Neural progenitor cell (in vitro differentiated cells): ENCODE measurements around the gene SLBP. TPM values are rescaled to one million over a fixed set of nuclear protein-coding genes. Genes with fewer than 3 reads are reported as not detected.

Source experiments
- DNase-seq: peaks from one replicate; pipeline ENCODE4 v3.0.0-alpha.2; 2016; ENCODE audit warnings: low spot score
- H2AFZ ChIP-seq: fragments of 200-600 bp; sonication (generic); replicated peaks from 2 replicates; pipeline ENCODE4 v1.6.1; 2016; ENCODE audit warnings: antibody characterized with exemption
- H3F3A ChIP-seq: fragments of 200-600 bp; sonication (generic); 2 replicates; pipeline ENCODE4 v1.6.1; 2016; ENCODE audit warnings: antibody characterized with exemption, low read depth
- H3K27ac ChIP-seq: fragments of 200-600 bp; sonication (generic); 2 replicates; pipeline ENCODE4 v1.5.1; 2016; ENCODE audit warnings: mild to moderate bottlenecking
- H3K27me3 ChIP-seq: fragments of 200-600 bp; sonication (generic); 2 replicates; pipeline ENCODE4 v1.6.1; 2016; ENCODE audit warnings: mild to moderate bottlenecking, moderate library complexity
- H3K36me3 ChIP-seq: fragments of 200-600 bp; sonication (generic); 2 replicates; pipeline ENCODE4 v1.5.1; 2016
- H3K4me1 ChIP-seq: fragments of 200-600 bp; sonication (generic); 2 replicates; pipeline ENCODE4 v1.6.1; 2016; ENCODE audit warnings: mixed run types
- H3K4me2 ChIP-seq: fragments of 200-600 bp; sonication (generic); 2 replicates; pipeline ENCODE4 v1.6.1; 2016
- H3K4me3 ChIP-seq: fragments of 200-600 bp; sonication (generic); 2 replicates; pipeline ENCODE4 v1.5.1; 2016
- H3K79me2 ChIP-seq: fragments of 200-600 bp; sonication (generic); 2 replicates; pipeline ENCODE4 v1.6.1; 2016; ENCODE audit warnings: low read depth
- H3K9ac ChIP-seq: fragments of 200-600 bp; sonication (generic); 2 replicates; pipeline ENCODE4 v1.6.1; 2016
- H3K9me3 ChIP-seq: fragments of 200-600 bp; sonication (generic); 2 replicates; pipeline ENCODE4 v1.5.1; 2016; ENCODE audit warnings: low read depth
- H4K20me1 ChIP-seq: fragments of 200-600 bp; sonication (generic); 2 replicates; pipeline ENCODE4 v1.6.1; 2016; ENCODE audit warnings: low read depth
- H3K27ac Mint-ChIP-seq: 3 replicates; pipeline ENCODE4 v1.8.0; 2021; ENCODE audit warnings: mixed read lengths
- H3K27me3 Mint-ChIP-seq: 2 replicates; pipeline ENCODE4 v1.8.0; 2022; ENCODE audit warnings: low read depth, mild to moderate bottlenecking, inconsistent platforms, moderate library complexity, mixed read lengths; ENCODE audit not compliant: insufficient read depth
- H3K36me3 Mint-ChIP-seq: 3 replicates; pipeline ENCODE4 v1.8.0; 2021; ENCODE audit warnings: mixed read lengths
- H3K4me1 Mint-ChIP-seq: 3 replicates; pipeline ENCODE4 v1.8.0; 2021; ENCODE audit warnings: mixed read lengths
- H3K4me3 Mint-ChIP-seq: 3 replicates; pipeline ENCODE4 v1.8.0; 2021; ENCODE audit warnings: mild to moderate bottlenecking, moderate library complexity, mixed read lengths
- H3K9me3 Mint-ChIP-seq: 3 replicates; pipeline ENCODE4 v1.8.0; 2020; ENCODE audit warnings: mixed read lengths
- CTCF ChIP-seq: fragments of 200-600 bp; sonication (generic); IDR thresholded peaks from 2 replicates; pipeline ENCODE4 v1.5.1; 2017; ENCODE audit warnings: antibody characterized with exemption, mild to moderate bottlenecking
- EZH2 ChIP-seq: fragments of 200-600 bp; sonication (generic); IDR thresholded peaks from 2 replicates; pipeline ENCODE4 v1.6.1; 2017; ENCODE audit warnings: antibody characterized with exemption, mild to moderate bottlenecking, moderate library complexity
- EZH2phosphoT487 ChIP-seq: fragments of 200-600 bp; sonication (generic); IDR thresholded peaks from 2 replicates; pipeline ENCODE4 v1.6.1; 2017; ENCODE audit warnings: antibody characterized with exemption
- total RNA-seq: library from RNA; depleted of rRNA; stranded (reverse); fragments of >200 nt; gene quantifications from 2 replicates; pipeline ENCODE4 v1.2.3, GENCODE V29; 2015; ENCODE audit warnings: low replicate concordance

Gene SLBP
- total RNA-seq, 1 donor from 2014 or later, result 119 TPM

- Histone ChIP-seq H3F3A (no peaks in the 10 kb centered on the region), H3K9ac (no peak overlapping the region), H3K9me3 (no peaks in the 10 kb centered on the region), H2AFZ (no peak overlapping the region), H3K4me1 (peaks cover 10% of the 10 kb centered on the region), H3K27me3 (no peaks in the 10 kb centered on the region), H3K36me3 (no peaks in the 10 kb centered on the region), H4K20me1 (no peaks in the 10 kb centered on the region), H3K79me2 (no peaks in the 10 kb centered on the region), H3K4me2 (no peak overlapping the region), H3K27ac (no peak overlapping the region), H3K4me3 (no peak overlapping the region)
- Mint-ChIP-seq H3K4me3 (no peak overlapping the region), H3K27me3 (peaks cover 5% of the 10 kb centered on the region), H3K4me1 (peaks cover 7% of the 10 kb centered on the region), H3K27ac (no peak overlapping the region), H3K9me3 (no peaks in the 10 kb centered on the region), H3K36me3 (no peaks in the 10 kb centered on the region)
- no peak for DNase-seq
- TF ChIP-seq CTCF (no peak), EZH2 (no peak), EZH2phosphoT487 (no peak)
These were observed 44.8 kb downstream of the SLBP start for GRCh38 chr4:1667273-1667672.

GRCh38 chr4:1666391-1666790 lies 45.7 kb downstream of the SLBP start:
- H3K9me3 ChIP-seq, result no peaks in the 10 kb centered on the region
- no peaks in the 10 kb centered on the region for H4K20me1 ChIP-seq
- TF ChIP-seq CTCF (no peak), EZH2phosphoT487 (no peak), EZH2 (no peak)
- H3K36me3 ChIP-seq, result no peaks in the 10 kb centered on the region
- H3K4me3 Mint-ChIP-seq, result no peak overlapping the region
- H3K79me2 ChIP-seq, result no peaks in the 10 kb centered on the region
- H3K9ac ChIP-seq, result no peak overlapping the region
- no peaks in the 10 kb centered on the region for H3K9me3 Mint-ChIP-seq
- no peaks in the 10 kb centered on the region for H3F3A ChIP-seq
- H3K27ac ChIP-seq, result no peak overlapping the region
- H3K36me3 Mint-ChIP-seq, result no peaks in the 10 kb centered on the region
- H3K4me2 ChIP-seq, result no peak overlapping the region
- no peak overlapping the region for H2AFZ ChIP-seq
- H3K27ac Mint-ChIP-seq, result no peak overlapping the region
- peaks cover 7% of the 10 kb centered on the region for H3K4me1 Mint-ChIP-seq
- no peak for DNase-seq
- H3K4me3 ChIP-seq, result no peak overlapping the region
- H3K4me1 ChIP-seq, result peaks cover 10% of the 10 kb centered on the region
- peaks cover 4% of the 10 kb centered on the region for H3K27me3 Mint-ChIP-seq
- H3K27me3 ChIP-seq, result no peaks in the 10 kb centered on the region

- H3K4me3 Mint-ChIP-seq, result no peak overlapping the region
- no peaks in the 10 kb centered on the region for H3F3A ChIP-seq
- no peaks in the 10 kb centered on the region for H3K9me3 ChIP-seq
- no peak overlapping the region for H3K27ac Mint-ChIP-seq
- no peaks in the 10 kb centered on the region for H3K36me3 ChIP-seq
- no peak overlapping the region for H3K9ac ChIP-seq
- H3K4me2 ChIP-seq, result no peak overlapping the region
- no peak for TF ChIP-seq EZH2phosphoT487
- no peak for TF ChIP-seq CTCF
- TF ChIP-seq EZH2, result no peak
- H3K27me3 Mint-ChIP-seq, result peaks cover 2% of the 10 kb centered on the region
- no peak overlapping the region for H3K4me3 ChIP-seq
- H3K4me1 ChIP-seq, result peaks cover 10% of the 10 kb centered on the region
- H4K20me1 ChIP-seq, result no peaks in the 10 kb centered on the region
- no peak for DNase-seq
- no peaks in the 10 kb centered on the region for H3K79me2 ChIP-seq
- no peaks in the 10 kb centered on the region for H3K36me3 Mint-ChIP-seq
- no peak overlapping the region for H3K27ac ChIP-seq
- H3K27me3 ChIP-seq, result no peaks in the 10 kb centered on the region
- peaks cover 7% of the 10 kb centered on the region for H3K4me1 Mint-ChIP-seq
- no peaks in the 10 kb centered on the region for H3K9me3 Mint-ChIP-seq
- no peak overlapping the region for H2AFZ ChIP-seq
These were observed 48.0 kb downstream of the SLBP start for GRCh38 chr4:1664141-1664540.
